Common myeloid progenitor, CD34-positive (primary cell): ENCODE measurements around the gene NETO2.

Experiments
- CTCF ChIA-PET: fragments of 350-600 bp; sonication (Branson Sonifier 250); formaldehyde crosslinking; loops from one replicate; lab custom pipeline; 2021; ENCODE audit warnings: antibody characterized with exemption; lab: Charles Lee
- POLR2A ChIA-PET: fragments of 350-600 bp; sonication (Branson Sonifier 250); formaldehyde crosslinking; loops from one replicate; lab custom pipeline; 2021; ENCODE audit warnings: antibody characterized with exemption; lab: Charles Lee
- DNase-seq, 3 donors: peaks; one replicate each; pipeline versions ENCODE4 v3.0.0 to v3.0.0-alpha.2; 2013
- H3K27ac ChIP-seq, 2 experiments: 1 replicate in 1 of 2; 2 replicates in 1 of 2; pipeline ENCODE4 v1.7.0; 2013; ENCODE audit warnings: inconsistent platforms in 2 of 2, low read length in 2 of 2, mild to moderate bottlenecking in 2 of 2, low read depth in 1 of 2, moderate library complexity in 1 of 2; ENCODE audit not compliant: severe bottlenecking in 2 of 2, insufficient read depth in 1 of 2, poor library complexity in 1 of 2
- H3K27me3 ChIP-seq, 5 experiments: replicated peaks in 2 of 5; 1 replicate in 3 of 5; 2 replicates in 2 of 5; pipeline versions ENCODE4 v1.6.1 to v1.7.0; 2013; ENCODE audit warnings: low read length in 4 of 5, mild to moderate bottlenecking in 2 of 5, moderate library complexity in 2 of 5, inconsistent platforms in 1 of 5; ENCODE audit not compliant: insufficient read depth in 5 of 5, control insufficient read depth in 4 of 5
- H3K36me3 ChIP-seq, 4 experiments: 1 replicate in 2 of 4; 2 replicates in 2 of 4; pipeline versions ENCODE4 v1.6.1 to v1.7.0; 2013; ENCODE audit warnings: low read length in 3 of 4, control low read depth in 1 of 4, mild to moderate bottlenecking in 1 of 4; ENCODE audit not compliant: control insufficient read depth in 4 of 4, insufficient read depth in 4 of 4
- H3K4me1 ChIP-seq, 4 experiments: 1 replicate in 3 of 4; 2 replicates in 1 of 4; pipeline versions ENCODE4 v1.6.1 to v1.7.1; 2013; ENCODE audit warnings: low read length in 3 of 4, mild to moderate bottlenecking in 3 of 4, control low read depth in 1 of 4, inconsistent platforms in 1 of 4, moderate library complexity in 1 of 4; ENCODE audit not compliant: control insufficient read depth in 4 of 4, insufficient read depth in 4 of 4; ENCODE audit errors: control extremely low read depth in 1 of 4
- H3K4me3 ChIP-seq, 7 experiments: 1 replicate in 4 of 7; 2 replicates in 3 of 7; pipeline versions ENCODE4 v1.5.1 to v1.7.0; 2013; ENCODE audit warnings: mild to moderate bottlenecking in 7 of 7, low read length in 6 of 7, moderate library complexity in 6 of 7, inconsistent platforms in 2 of 7, low read depth in 2 of 7, control low read depth in 1 of 7; ENCODE audit not compliant: insufficient read depth in 4 of 7, control insufficient read depth in 1 of 7; ENCODE audit errors: extremely low read depth in 1 of 7
- H3K9me3 ChIP-seq, 5 experiments: 1 replicate in 4 of 5; 2 replicates in 1 of 5; pipeline versions ENCODE4 v1.6.1 to v1.7.1; 2013; ENCODE audit warnings: low read length in 4 of 5, mild to moderate bottlenecking in 2 of 5, inconsistent platforms in 1 of 5, low read depth in 1 of 5, moderate library complexity in 1 of 5; ENCODE audit not compliant: control insufficient read depth in 4 of 5, insufficient read depth in 2 of 5; ENCODE audit errors: control extremely low read depth in 1 of 5
- WGBS: methylation state at CpG from one replicate; pipeline ENCODE4 v1.1.5; 2013; ENCODE audit not compliant: insufficient coverage; 5-methylcytosine and 5-hydroxymethylcytosine counted together

NETO2 gene

DNA sequence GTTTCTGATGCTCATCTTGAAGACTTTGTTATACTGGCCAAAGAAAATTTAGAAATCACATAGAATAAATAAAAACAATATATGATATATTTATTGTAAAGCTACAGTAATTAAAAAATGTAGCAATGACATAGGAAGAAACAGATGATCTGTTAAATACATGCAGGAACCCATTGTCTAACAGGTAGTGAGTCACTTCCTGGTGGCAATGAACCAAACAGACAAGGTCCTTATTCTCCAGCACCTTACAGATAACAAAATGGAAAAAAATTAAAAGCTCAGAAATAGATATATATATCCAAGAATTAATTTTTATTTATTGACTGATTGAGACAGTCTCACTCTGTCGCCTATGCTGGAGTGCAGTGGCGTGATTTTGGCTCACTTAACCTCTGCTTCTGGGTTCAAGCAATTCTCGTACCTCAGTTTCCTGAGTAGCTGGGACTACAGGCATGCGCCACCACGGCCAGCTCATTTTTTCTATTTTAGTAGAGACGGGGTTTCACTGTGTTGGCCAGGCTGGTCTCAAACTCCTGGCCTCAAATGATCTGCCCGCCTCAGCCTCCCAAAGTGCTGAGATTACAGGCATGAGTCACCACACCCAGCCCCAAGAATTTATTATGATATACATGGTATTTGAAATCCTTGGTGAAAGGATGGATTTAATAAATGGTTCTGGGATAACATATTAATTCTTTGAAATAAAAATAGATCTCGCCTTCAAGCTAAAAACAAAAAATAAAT, 7.5 kb downstream of the NETO2 start:
- CTCF ChIA-PET = interaction anchor here (1.3 kb wide), 1 partner anchor 1020 kb away, joined by 3 read pairs; no protein-coding TSS in a partner anchor
- peak; percentile 31 to 65 (median 47) for DNase-seq
- H3K27me3 ChIP-seq = peaks cover 0 to 6% (median 0%) of the 10 kb centered on the region in 5 experiments
- no peak overlapping the region for H3K27ac ChIP-seq
- H3K9me3 ChIP-seq = no peaks in the 10 kb centered on the region
- peaks cover 0 to 4% (median 3%) of the 10 kb centered on the region in 4 experiments for H3K4me1 ChIP-seq
- 94% methylated on average over 4 of the region's 8 CpGs for WGBS
- no peaks in the 10 kb centered on the region for H3K36me3 ChIP-seq
- POLR2A ChIA-PET = no interaction called here
- H3K4me3 ChIP-seq = no peak overlapping the region

DNA sequence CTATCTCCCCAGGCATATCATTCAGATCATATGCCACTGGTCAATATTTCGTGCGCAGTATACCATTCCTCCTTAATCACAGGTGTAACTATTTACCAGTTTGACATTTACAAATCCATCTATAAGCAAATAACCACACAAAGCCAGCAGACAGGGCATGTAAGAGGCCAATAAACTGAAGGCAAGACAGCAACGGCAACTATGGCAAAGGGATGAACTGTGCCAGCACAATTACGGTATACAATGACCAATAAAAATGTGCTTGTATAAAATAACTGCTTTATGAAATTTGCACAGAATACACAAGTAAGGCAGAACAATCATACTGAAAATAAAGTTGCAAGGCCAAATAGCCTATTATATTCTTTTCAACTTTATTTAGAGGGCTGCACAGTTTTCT, 9.2 kb downstream of the NETO2 start:
- Histone ChIP-seq H3K36me3 (no peaks in the 10 kb centered on the region), H3K4me1 (peaks cover 0 to 4% (median 3%) of the 10 kb centered on the region in 4 experiments), H3K27ac (no peak overlapping the region), H3K9me3 (no peaks in the 10 kb centered on the region), H3K27me3 (peaks cover 0 to 1% (median 0%) of the 10 kb centered on the region in 5 experiments), H3K4me3 (no peak overlapping the region)
- DNase-seq = no peak
- ChIA-PET POLR2A (no interaction called here), CTCF (interaction anchor here (1.0 kb wide), 1 partner anchor 17 kb away, joined by 5 read pairs; no protein-coding TSS in a partner anchor)
- WGBS = 100% methylated on average over 3 of the region's 4 CpGs

DNA sequence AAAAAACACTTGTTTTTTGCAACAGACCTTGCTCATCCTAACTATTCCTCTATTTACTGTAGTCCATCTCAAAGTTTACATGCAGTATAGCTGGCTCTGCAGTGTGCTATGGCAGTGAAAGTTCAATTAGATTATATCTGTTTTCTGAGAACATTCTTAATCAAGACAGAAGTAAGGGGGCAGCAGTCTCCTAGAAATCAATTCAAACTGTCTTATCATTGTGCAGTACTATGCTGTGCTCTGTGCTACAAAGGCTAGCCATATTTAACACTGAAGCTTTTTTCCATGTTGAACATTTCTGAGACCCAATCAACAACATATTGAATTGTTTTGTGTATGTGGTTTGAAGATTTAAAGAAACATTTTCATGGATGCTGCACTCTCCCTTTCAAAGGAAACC, 11.4 kb downstream of the NETO2 start:
- ChIA-PET CTCF (interaction anchor here (0.6 to 3.2 kb wide), 4 partner anchors 9 to 117 kb away, joined by 3 to 11 read pairs (median 4); partner anchors contain the start of gene NETO2), POLR2A (no interaction called here)
- DNase-seq = peak; percentile 3 to 27 (median 23)
- no peak overlapping the region for H3K27ac ChIP-seq
- H3K36me3 ChIP-seq = no peaks in the 10 kb centered on the region
- peaks cover 0 to 4% (median 3%) of the 10 kb centered on the region in 4 experiments for H3K4me1 ChIP-seq
- H3K27me3 ChIP-seq = peaks cover 0 to 3% (median 0%) of the 10 kb centered on the region in 5 experiments
- H3K9me3 ChIP-seq = no peaks in the 10 kb centered on the region
- no peak overlapping the region for H3K4me3 ChIP-seq

DNA sequence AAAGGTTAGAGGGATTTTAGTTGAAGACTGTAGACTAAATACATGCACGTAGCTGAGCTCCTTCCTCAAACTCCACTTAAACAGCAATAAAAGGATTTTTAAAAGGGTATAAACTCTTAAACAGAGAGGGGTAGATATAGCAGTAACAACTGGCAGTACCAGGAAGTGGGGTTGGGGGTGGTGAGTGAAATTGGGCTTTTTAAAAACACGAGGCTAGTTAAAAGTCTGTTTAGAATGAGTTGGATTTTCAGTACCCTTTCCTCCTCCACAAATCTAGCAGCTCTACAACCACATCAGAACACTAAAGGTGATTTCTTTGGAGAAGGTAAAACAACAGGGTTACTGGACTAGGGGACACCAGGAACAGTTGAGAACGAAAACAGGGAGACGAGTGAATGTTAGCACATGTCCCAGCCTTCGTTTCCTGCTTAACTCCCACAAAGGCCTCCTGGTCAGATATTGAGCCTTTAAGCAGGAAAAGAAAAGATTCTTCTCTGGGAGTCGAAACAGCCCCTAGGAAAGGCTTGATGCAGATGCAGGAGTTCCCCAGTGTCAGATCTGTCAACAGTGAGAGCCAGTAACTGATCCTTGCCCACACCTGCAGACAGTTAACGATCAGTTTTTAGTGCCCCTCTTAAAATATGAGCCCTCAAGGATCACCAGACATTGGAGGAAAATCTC, 13.8 kb downstream of the NETO2 start:
- Histone ChIP-seq H3K27ac (no peak overlapping the region), H3K36me3 (no peaks in the 10 kb centered on the region), H3K4me3 (no peak overlapping the region), H3K9me3 (no peaks in the 10 kb centered on the region), H3K4me1 (no peaks in the 10 kb centered on the region), H3K27me3 (peaks cover 0 to 3% (median 0%) of the 10 kb centered on the region in 5 experiments)
- ChIA-PET CTCF (interaction anchor here (0.9 kb wide), 1 partner anchor 12 kb away, joined by 3 read pairs; no protein-coding TSS in a partner anchor), POLR2A (no interaction called here)
- DNase-seq = no peak
- WGBS = 100% methylated on average over 4 of the region's 7 CpGs

DNA sequence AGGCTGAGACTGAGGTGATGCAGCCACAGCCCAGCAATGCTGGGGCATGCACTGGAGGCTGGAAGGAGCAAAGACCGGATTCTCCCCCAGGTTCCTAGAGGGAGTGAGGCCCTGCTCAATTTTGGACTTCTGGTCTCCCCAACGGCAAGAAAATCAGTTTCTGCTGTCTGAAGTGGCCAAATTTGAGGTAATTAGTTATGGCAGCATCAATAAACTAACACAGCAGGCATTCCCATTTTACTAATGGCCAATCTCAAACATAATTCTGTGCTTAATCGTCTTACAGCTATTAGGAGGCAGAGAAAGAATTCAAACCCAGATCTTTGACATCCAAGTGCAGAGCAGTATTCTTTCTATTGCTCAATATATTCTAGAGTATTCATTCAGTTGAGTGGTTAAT, 16.2 kb downstream of the NETO2 start:
- ChIA-PET CTCF (no interaction called here), POLR2A (no interaction called here)
- Histone ChIP-seq H3K36me3 (no peaks in the 10 kb centered on the region), H3K9me3 (no peaks in the 10 kb centered on the region), H3K27ac (no peak overlapping the region), H3K4me3 (no peak overlapping the region), H3K27me3 (peaks cover 0 to 3% (median 0%) of the 10 kb centered on the region in 5 experiments), H3K4me1 (no peaks in the 10 kb centered on the region)
- no peak for DNase-seq
- 100% methylated on average over 1 of the region's 3 CpGs for WGBS

DNA sequence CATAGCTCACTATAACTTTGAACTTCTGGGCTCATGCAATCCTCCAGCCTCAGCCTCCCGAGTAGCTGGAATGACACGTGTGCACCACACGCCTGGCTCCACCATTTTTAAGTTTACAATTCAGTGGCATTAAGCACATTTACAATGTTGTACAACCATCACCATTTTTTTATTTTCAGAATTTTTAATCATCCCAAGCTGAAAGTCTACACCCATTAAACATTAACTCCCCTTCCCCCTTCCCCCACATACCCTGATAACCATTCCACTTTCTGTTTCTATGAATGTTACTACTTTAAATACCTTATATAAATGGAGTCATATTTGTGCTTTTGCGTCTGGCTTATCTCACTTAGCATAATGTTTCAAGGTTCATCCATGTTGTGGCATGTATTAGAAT, 18.0 kb downstream of the NETO2 start:
- CTCF ChIA-PET = interaction anchor here (1.4 kb wide), 1 partner anchor 16 kb away, joined by 5 read pairs; no protein-coding TSS in a partner anchor
- POLR2A ChIA-PET = no interaction called here

DNA sequence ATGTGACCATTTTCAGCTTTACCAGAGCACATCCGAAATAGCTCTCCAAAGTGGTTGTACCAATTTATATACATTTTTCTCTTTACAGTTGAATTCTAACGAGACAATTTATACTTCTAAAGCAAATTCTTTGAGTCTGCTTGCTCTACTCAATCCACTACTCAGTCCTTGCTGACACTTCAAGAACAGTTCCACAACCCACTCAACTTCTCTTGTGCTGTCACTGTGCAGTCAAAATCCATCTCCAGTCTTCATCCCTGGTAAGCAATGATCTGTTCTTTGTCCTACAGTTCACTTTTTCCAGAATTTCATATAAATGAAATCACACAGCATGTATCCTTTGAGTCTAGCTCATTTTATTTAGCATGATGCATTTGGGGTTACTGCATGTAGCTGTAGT, 30.6 kb downstream of the NETO2 start:
- H3K4me1 ChIP-seq = peaks cover 0 to 1% (median 0%) of the 10 kb centered on the region in 4 experiments
- no peak for DNase-seq
- no peaks in the 10 kb centered on the region for H3K36me3 ChIP-seq
- H3K9me3 ChIP-seq = no peaks in the 10 kb centered on the region
- peaks cover 0 to 1% (median 0%) of the 10 kb centered on the region in 5 experiments for H3K27me3 ChIP-seq
- H3K27ac ChIP-seq = no peak overlapping the region
- WGBS = 92% methylated on average over 2 of the region's 2 CpGs
- CTCF ChIA-PET = interaction anchor here (0.6 to 1.1 kb wide), 4 partner anchors 13 to 75 kb away, joined by 3 read pairs; no protein-coding TSS in a partner anchor
- POLR2A ChIA-PET = no interaction called here
- H3K4me3 ChIP-seq = no peak overlapping the region

More for the DNA sequence above, 18.0 kb downstream of the NETO2 start:
- no peaks in the 10 kb centered on the region for H3K36me3 ChIP-seq
- WGBS = 100% methylated on average over 3 of the region's 4 CpGs
- no peaks in the 10 kb centered on the region for H3K9me3 ChIP-seq
- H3K4me3 ChIP-seq = no peak overlapping the region
- H3K4me1 ChIP-seq = no peaks in the 10 kb centered on the region
- peaks cover 0 to 3% (median 0%) of the 10 kb centered on the region in 5 experiments for H3K27me3 ChIP-seq
- no peak overlapping the region for H3K27ac ChIP-seq
- no peak for DNase-seq
